ENCODE results near the gene CCDC172. TPM values are rescaled to one million over a fixed set of nuclear protein-coding genes. Genes with fewer than 3 reads are reported as not detected.

CCDC172 gene
- total and polyA plus RNA-seq, 2 experiments from 2014 or later, result 4.6 to 17.6 TPM

GRCh38 chr10:116421815-116422214 is 97.6 kb downstream of the CCDC172 start:
- Histone ChIP-seq H3K4me2 (no peak overlapping the region), H3K4me1 (ENCODE audit: insufficient read depth) (no peaks in the 10 kb centered on the region), H3K4me3 (no peak overlapping the region), H3K27me3 (ENCODE audit: insufficient read depth) (no peaks in the 10 kb centered on the region), H3K79me2 (replicated peaks; ENCODE audit: insufficient read depth) (no peaks in the 10 kb centered on the region), H2AFZ (no peak overlapping the region; the same call in 1 of the 2 replicates), H3K36me3 (ENCODE audit: insufficient read depth) (no peaks in the 10 kb centered on the region), H3K27ac (ENCODE audit: low read depth) (no peak overlapping the region), H3F3A (replicated peaks; ENCODE audit: low read depth) (no peaks in the 10 kb centered on the region), H4K20me1 (replicated peaks; ENCODE audit: insufficient read depth) (no peaks in the 10 kb centered on the region), H3K9me2 (ENCODE audit: insufficient read depth) (no peaks in the 10 kb centered on the region)
- H3K9me3 Mint-ChIP-seq, result no peaks in the 10 kb centered on the region
- H3K4me3 Mint-ChIP-seq, result no peak overlapping the region
- no peaks in the 10 kb centered on the region for H3K27me3 Mint-ChIP-seq (ENCODE audit: insufficient read depth, low read depth, poor library complexity)
- no peak for ATAC-seq
- no peak for DNase-seq (ENCODE audit: low spot score)
- no peaks in the 10 kb centered on the region for H3K4me1 Mint-ChIP-seq
- no peaks in the 10 kb centered on the region for H3K36me3 Mint-ChIP-seq (ENCODE audit: low read depth)
- H3K27ac Mint-ChIP-seq, result no peak overlapping the region
- TF ChIP-seq ZNF462 (CRISPR knock-in tag; IDR thresholded peaks at IDR 0.05) (no peak), EZH2 (IDR thresholded peaks at IDR 0.05; ENCODE audit: low read depth, unreplicated experiment) (no peak), JUNB (IDR thresholded peaks at IDR 0.05; ENCODE audit: unreplicated experiment) (no peak), CTCF (conservative IDR thresholded peaks at IDR 0.05; ENCODE audit: low read depth in 2 of 2) (no peak), ZNF331 (CRISPR knock-in tag; IDR thresholded peaks at IDR 0.05; ENCODE audit: low read depth) (no peak), ETS1 (IDR thresholded peaks at IDR 0.05) (no peak), REST (IDR thresholded peaks at IDR 0.05; ENCODE audit: unreplicated experiment) (no peak), ZNF114 (CRISPR knock-in tag; IDR thresholded peaks at IDR 0.05) (no peak), STAT1 (IDR thresholded peaks at IDR 0.05; ENCODE audit: unreplicated experiment) (no peak), EZH2phosphoT487 (IDR thresholded peaks at IDR 0.05; ENCODE audit: unreplicated experiment) (no peak)

Data from GM23338 (cell line).